CD4-positive, alpha-beta T cell (primary cell): Measurements from ENCODE around the gene TIMM17A. TPM values are rescaled to one million over a fixed set of nuclear protein-coding genes. Genes with fewer than 3 reads are reported as not detected.
A peak's percentile ranks its signal among the peaks of the same experiment; 100 is the strongest.

Source experiments
- ATAC-seq: fragments of 200-7000 bp; cut with Tn5 transposase; one replicate; pipeline ENCODE4 v1.10.0; 2022; ENCODE audit warnings: mild to moderate bottlenecking; ENCODE audit not compliant: poor library complexity
- CTCF ChIA-PET: fragments of 350-600 bp; sonication (Branson Sonifier 250); formaldehyde crosslinking; loops from one replicate; lab custom pipeline; 2021; ENCODE audit warnings: antibody characterized with exemption, inconsistent platforms; lab: Charles Lee
- POLR2A ChIA-PET: fragments of 350-600 bp; sonication (Branson Sonifier 250); formaldehyde crosslinking; loops from one replicate; lab custom pipeline; 2021; ENCODE audit warnings: antibody characterized with exemption, inconsistent platforms; lab: Charles Lee
- DNase-seq, 14 experiments: peaks; one replicate each; pipeline ENCODE4 v3.0.0-alpha.2; 2013 to 2020; ENCODE audit warnings: mixed read lengths in 2 of 14
- H3K27ac ChIP-seq, 2 donors: one replicate each; pipeline versions ENCODE4 v1.5.1 to v1.7.0; 2013; ENCODE audit warnings: low read length in 2 of 2, low read depth in 1 of 2, mild to moderate bottlenecking in 1 of 2
- H3K27me3 ChIP-seq, 2 experiments: 1 replicate in 1 of 2; 2 replicates in 1 of 2; pipeline versions ENCODE4 v1.6.1 to v1.7.0; 2013; ENCODE audit warnings: low read length in 2 of 2, control low read depth in 1 of 2, mild to moderate bottlenecking in 1 of 2, moderate library complexity in 1 of 2; ENCODE audit not compliant: insufficient read depth in 2 of 2, control insufficient read depth in 1 of 2
- H3K36me3 ChIP-seq: one replicate; pipeline ENCODE4 v1.6.1; 2013; ENCODE audit warnings: low read length, control low read depth; ENCODE audit not compliant: insufficient read depth
- H3K4me1 ChIP-seq: one replicate; pipeline ENCODE4 v1.6.1; 2013; ENCODE audit warnings: low read length, control low read depth; ENCODE audit not compliant: insufficient read depth
- H3K4me3 ChIP-seq: one replicate; pipeline ENCODE4 v1.5.1; 2013; ENCODE audit warnings: mild to moderate bottlenecking, low read length, moderate library complexity
- H3K9me3 ChIP-seq, 2 experiments: 1 replicate in 1 of 2; 2 replicates in 1 of 2; pipeline versions ENCODE4 v1.6.1 to v1.7.0; 2013; ENCODE audit warnings: low read length in 2 of 2, mild to moderate bottlenecking in 2 of 2, control low read depth in 1 of 2, moderate library complexity in 1 of 2; ENCODE audit not compliant: control insufficient read depth in 1 of 2, insufficient read depth in 1 of 2
- H3K27ac Mint-ChIP-seq: one replicate; pipeline ENCODE4 v1.8.0; 2020; ENCODE audit warnings: mixed read lengths
- H3K27me3 Mint-ChIP-seq: one replicate; pipeline ENCODE4 v1.8.0; 2021; ENCODE audit warnings: mixed read lengths
- H3K36me3 Mint-ChIP-seq: one replicate; pipeline ENCODE4 v1.8.0; 2021; ENCODE audit warnings: low read depth, mixed read lengths
- H3K4me1 Mint-ChIP-seq: one replicate; pipeline ENCODE4 v1.8.0; 2021; ENCODE audit warnings: low read depth, mixed read lengths
- H3K4me3 Mint-ChIP-seq: one replicate; pipeline ENCODE4 v1.8.0; 2020; ENCODE audit warnings: mild to moderate bottlenecking, mixed read lengths
- H3K9me3 Mint-ChIP-seq: one replicate; pipeline ENCODE4 v1.8.0; 2020; ENCODE audit warnings: mixed read lengths
- CTCF ChIP-seq: fragments of 200-600 bp; IDR thresholded peaks from one replicate; pipeline ENCODE4 v1.8.0; 2022; ENCODE audit warnings: antibody characterized with exemption, mild to moderate bottlenecking
- intact Hi-C, 2 experiments: fragments of 100-400 bp; cut with DNase I in 1 of 2; cut with micrococcal nuclease in 1 of 2; formaldehyde crosslinking; loops; one replicate each; pipeline versions ENCODE4 v1.15.1 to v1.9.0; 2023 to 2025; cut with DNase I, micrococcal nuclease
- polyA plus RNA-seq, 2 donors: library from polyadenylated mRNA; unstranded; fragments of 120-200 nt; gene quantifications; one replicate each; pipeline ENCODE4 v1.2.1, GENCODE V29; 2013
- total RNA-seq, 174 experiments: library from RNA in 2 of 174; stranded (reverse) in 2 of 174; gene quantifications; one replicate each; pipeline ENCODE4 v1.2.3 and lab custom pipeline; 2021 to 2026

The TIMM17A gene
- total RNA-seq (10 to 100 TPM; 46.2 to 49.6 TPM), total RNA-seq (lab: John Stamatoyannopoulos, UW) (24.6 to 190 (median 45.4) reads per million in 172 experiments)
- polyA plus RNA-seq (2013, experiment 1 of 2), result 26.3 TPM
- polyA plus RNA-seq (2013, experiment 2 of 2), result 27.3 TPM

- ChIA-PET POLR2A (interaction anchor here (0.7 to 1.6 kb wide), 7 partner anchors 9 to 188 kb away, joined by 3 to 14 read pairs (median 4); partner anchors contain the start of genes LMOD1 and RNPEP), CTCF (interaction anchor here (0.6 to 1.9 kb wide), 6 partner anchors 9 to 1801 kb away, joined by 3 to 11 read pairs (median 4); partner anchors contain the start of genes IPO9 and LMOD1)
- peak; percentile 99 for ATAC-seq
- no peak for TF ChIP-seq CTCF
- intact Hi-C loops, result loop anchor here (2.0 to 5.0 kb wide), 3 partner anchors 28 to 123 kb away; partner anchors contain the start of gene RNPEP (in 1 of the 2)
- Mint-ChIP-seq H3K36me3 (peaks cover 48% of the 10 kb centered on the region), H3K9me3 (no peaks in the 10 kb centered on the region), H3K4me1 (peaks cover 27% of the 10 kb centered on the region), H3K4me3 (peak within 1 kb of the TSS; percentile 97), H3K27ac (peak within 1 kb of the TSS; percentile 96), H3K27me3 (no peaks in the 10 kb centered on the region)
- H3K36me3 ChIP-seq, result peaks cover 17% of the 10 kb centered on the region
- H3K27ac ChIP-seq, result peak within 1 kb of the TSS; percentile 71 to 78
- H3K4me1 ChIP-seq, result peaks cover 18% of the 10 kb centered on the region
- no peaks in the 10 kb centered on the region for H3K9me3 ChIP-seq
- no peaks in the 10 kb centered on the region for H3K27me3 ChIP-seq
- H3K4me3 ChIP-seq, result peak within 1 kb of the TSS; percentile 74
- peak; percentile 84 to 96 (median 88) for DNase-seq
These were observed at the start of gene TIMM17A for GRCh38 chr1:201955009-201955728. Gene TIMM17A, plus strand, starts transcription at chr1:201955503. Its CDS starts 24 bp downstream, at chr1:201955527.

DNA sequence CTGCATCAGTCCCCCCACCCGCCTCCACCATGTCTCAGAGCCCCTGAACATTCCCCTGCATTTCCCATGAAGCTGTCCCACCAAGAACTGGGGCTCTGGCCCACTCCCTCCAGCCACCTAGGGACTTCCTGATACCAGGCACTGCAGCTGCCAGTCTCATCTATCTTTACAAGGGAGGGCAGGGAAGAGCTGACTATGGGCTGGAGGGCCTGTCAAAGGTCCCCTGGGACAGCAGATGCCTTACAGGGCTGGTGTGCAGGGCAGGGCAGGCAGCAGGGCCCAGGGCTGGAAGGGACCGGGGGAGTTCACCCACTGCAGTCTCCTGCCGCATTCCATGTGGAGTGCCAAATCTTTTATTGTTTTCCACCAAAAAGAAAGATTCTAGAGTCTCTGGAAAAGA is 49.0 kb upstream of the TIMM17A start:
- H3K9me3 ChIP-seq, result no peaks in the 10 kb centered on the region
- H3K27me3 Mint-ChIP-seq, result peaks cover 6% of the 10 kb centered on the region
- H3K4me1 Mint-ChIP-seq, result no peaks in the 10 kb centered on the region
- H3K4me3 ChIP-seq, result no peak overlapping the region
- no peak overlapping the region for H3K4me3 Mint-ChIP-seq
- H3K36me3 ChIP-seq, result no peaks in the 10 kb centered on the region
- no peaks in the 10 kb centered on the region for H3K9me3 Mint-ChIP-seq
- ChIA-PET POLR2A (no interaction called here), CTCF (no interaction called here)
- no peak overlapping the region for H3K27ac ChIP-seq
- intact Hi-C loops, result no loop called here
- no peak for TF ChIP-seq CTCF
- DNase-seq, result no peak
- no peak for ATAC-seq
- H3K36me3 Mint-ChIP-seq, result no peaks in the 10 kb centered on the region
- no peak overlapping the region for H3K27ac Mint-ChIP-seq
- no peaks in the 10 kb centered on the region for H3K27me3 ChIP-seq
- no peaks in the 10 kb centered on the region for H3K4me1 ChIP-seq

DNA sequence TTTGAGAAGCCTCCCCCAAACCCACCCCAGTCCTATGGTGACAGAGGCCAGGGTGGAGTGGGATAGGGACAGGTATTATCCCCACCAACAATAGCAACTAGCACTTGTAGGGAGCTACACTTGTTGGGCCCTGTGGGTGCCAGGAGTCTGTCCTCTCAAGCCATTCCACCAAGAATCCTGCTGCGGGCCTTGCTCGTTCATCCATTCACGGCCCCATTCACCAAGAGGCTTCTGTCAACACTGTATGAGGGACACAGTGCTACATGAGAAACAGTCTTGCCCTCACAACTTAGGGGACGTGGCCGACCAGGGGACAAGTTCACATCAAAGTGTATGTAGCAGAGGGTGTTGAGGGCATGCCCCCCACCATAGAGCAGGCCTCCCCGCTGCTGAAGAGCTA is 47.7 kb upstream of the TIMM17A start:
- ChIA-PET CTCF (interaction anchor here (1.6 kb wide), 1 partner anchor 12 kb away, joined by 4 read pairs; no protein-coding TSS in a partner anchor), POLR2A (no interaction called here)
- Mint-ChIP-seq H3K27ac (no peak overlapping the region), H3K27me3 (peaks cover 6% of the 10 kb centered on the region), H3K4me1 (no peaks in the 10 kb centered on the region), H3K4me3 (no peak overlapping the region), H3K36me3 (no peaks in the 10 kb centered on the region), H3K9me3 (no peaks in the 10 kb centered on the region)
- intact Hi-C loops, result no loop called here
- H3K4me1 ChIP-seq, result no peaks in the 10 kb centered on the region
- H3K4me3 ChIP-seq, result no peak overlapping the region
- TF ChIP-seq CTCF, result no peak
- no peak overlapping the region for H3K27ac ChIP-seq
- no peak for DNase-seq
- ATAC-seq, result no peak
- no peaks in the 10 kb centered on the region for H3K9me3 ChIP-seq
- H3K27me3 ChIP-seq, result no peaks in the 10 kb centered on the region
- no peaks in the 10 kb centered on the region for H3K36me3 ChIP-seq
